Stimulated activated CD8-positive, alpha-beta memory T cell treated with anti-CD3 and anti-CD28 coated beads, Interleukin-2, amount 100 ng/mL, for 48 hours (primary cell): ENCODE data around the gene KCNJ5.
A peak's percentile ranks its signal among the peaks of the same experiment; 100 is the strongest.

Experiments used
- DNase-seq, 2 donors: peaks; one replicate each; pipeline ENCODE4 v3.0.0-alpha.2; 2020; ENCODE audit warnings: low read depth in 2 of 2

Gene KCNJ5

DNA sequence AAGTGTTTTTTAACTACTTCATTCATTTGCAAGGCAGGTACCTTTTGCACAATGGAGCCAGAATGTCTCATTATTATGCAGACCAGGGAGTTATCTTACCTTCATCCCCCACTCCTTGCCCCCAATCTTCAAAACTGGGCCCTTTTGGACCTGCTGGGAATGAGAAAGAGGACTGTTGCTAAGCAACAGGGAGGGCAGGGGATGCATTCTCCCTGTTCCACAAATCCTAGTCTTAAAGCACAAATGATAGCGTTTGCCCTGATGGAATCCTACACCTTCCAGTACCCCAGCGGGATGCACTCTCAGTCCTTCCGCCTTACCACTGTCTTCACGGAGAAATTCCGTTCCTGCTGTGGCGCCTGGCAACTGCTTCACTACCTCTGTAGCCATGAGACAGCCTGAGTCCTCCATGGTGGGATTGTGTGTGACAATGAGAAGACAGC is 20.0 kb upstream of the KCNJ5 start:
- no peak for DNase-seq

DNA sequence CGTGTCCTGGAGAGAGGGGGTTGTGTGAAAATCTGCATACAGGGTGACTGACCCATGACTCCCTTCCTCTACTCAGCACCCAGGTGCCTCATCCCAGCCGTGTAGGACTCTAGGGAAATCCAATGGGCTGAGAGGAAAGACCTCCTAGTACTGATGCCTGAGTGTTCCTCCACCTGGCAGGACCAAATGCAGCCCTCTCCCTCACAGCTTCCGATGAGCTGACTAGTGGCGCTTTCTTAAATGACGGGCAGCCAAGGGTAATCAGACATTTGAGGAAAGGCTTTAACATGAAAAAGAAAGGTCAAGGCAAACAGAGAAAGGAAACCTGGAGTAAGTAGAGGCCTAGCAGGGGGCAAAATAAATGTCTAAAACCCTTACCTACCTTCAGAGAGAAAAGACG is 19.1 kb upstream of the KCNJ5 start:
- DNase-seq, result no peak

DNA sequence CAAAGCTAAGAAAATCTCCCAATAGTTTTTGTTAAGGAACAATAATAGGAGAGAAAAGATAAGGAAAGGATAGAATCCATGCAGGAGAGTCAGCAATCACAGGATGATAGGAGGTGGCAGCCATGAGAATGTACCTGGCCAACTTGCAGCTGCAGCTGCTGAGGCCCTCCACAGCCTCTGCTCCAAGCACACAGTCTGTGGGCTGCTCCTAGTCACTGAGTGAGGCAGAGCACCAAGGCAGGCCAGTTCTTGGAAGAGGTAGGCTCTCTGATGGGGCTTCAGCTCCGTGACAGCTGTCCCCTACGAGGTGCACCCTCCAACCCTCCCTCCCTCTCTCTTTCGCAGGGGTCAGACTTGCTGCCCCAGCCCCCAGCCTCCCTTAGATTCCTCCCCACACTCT is 18.6 kb upstream of the KCNJ5 start:
- DNase-seq, result no peak

DNA sequence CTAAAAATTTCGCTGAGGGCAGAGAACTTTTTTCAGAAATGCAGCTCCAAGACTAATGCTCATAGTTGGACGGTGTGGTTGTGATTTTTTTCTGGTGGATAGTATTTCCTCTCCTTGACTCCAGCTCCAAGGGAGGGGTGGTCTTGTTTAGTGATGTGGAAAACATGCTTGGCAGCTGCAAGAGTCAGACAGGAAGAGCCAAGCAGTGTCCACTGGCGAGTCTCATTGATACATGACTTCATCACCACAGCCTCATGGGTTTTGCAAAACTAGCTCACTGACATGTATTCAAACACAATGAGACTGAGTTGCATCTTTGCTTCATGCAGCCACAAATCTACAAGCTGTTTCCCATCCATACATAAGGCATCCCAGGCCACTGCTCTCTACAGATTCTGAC is 16.7 kb upstream of the KCNJ5 start:
- no peak for DNase-seq

DNA sequence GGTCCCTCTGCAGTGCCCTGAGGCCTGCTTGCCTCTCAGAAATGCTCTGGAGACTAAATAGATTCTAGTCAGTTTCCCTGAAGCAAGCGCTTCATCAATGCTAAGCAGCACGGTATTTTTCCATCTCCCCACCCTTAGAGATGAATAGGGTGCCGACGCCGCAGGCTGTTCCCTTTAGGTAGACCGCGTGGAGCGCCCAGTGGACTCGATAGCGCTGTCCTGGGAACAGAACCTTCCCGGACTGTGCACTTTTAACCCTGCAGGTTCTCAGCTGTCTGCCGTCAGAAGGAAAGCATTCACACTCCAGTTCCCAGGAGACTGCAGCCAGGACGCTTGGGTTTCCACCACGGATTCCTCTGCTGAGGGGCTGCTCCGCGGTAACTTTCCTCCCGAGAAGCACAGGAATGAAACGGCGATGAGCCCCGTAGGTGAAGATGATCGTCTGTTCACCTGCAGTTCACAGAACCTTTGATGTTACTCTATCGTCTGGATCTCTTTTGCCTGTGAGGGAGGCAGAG is 15.0 kb upstream of the KCNJ5 start:
- no peak for DNase-seq

DNA sequence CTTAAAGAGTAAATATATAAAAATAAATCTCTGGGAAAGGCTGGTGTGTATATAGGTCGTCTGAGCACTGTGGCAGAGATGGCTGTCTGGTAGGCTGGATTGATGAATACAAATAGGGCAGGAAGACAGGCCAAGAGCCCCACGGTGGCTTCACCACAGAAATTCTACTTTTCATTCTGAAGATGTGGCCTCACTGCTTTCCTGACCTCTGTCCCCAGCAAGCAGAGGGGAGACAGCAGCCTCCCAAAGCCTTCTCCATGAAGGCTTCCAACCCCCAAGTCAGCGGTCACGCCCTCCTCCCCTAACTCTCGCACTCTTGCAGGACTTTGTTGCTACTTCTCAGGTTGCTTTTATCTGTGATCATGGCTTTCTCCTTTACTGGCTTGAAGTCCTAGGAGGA is 13.4 kb upstream of the KCNJ5 start:
- DNase-seq, result no peak

DNA sequence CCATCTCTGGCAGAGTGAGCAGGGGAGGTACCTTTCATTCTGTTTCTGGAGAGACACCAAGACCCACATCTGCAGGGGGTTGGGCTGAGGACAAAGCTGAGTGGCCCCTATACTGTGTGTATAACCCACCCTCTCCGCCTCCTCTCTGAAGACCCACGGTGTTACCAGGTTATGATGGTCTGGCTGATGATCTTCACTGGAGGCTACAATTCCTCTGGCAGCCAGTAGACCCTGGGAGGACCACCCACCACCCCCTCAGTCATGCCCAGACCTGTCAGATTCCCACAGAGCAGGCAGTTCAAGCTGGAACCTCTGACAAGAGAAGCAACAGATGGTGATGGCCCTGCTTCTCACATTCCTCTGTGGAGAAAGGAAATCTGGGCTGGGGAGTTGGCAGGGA is 12.7 kb upstream of the KCNJ5 start:
- no peak for DNase-seq

DNA sequence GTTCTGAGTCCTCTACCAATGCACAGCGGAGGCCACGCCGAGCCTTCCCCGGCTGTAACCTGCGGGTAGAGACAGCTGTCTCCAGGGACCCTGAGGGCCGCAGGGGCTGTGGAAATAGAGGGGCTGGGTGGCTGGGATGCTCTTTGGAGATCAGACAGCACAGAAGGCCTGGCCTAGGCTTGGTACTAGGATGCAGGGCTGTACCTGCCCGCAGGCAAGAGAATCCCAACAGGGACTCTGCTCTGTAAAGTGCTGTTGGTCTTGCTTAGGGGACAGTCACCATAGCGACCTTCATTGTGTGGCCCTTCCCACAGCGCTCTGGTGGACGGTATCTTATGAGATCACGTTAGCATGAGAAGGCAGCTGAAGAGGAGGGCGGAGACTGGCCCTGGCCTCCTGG is 11.3 kb upstream of the KCNJ5 start:
- no peak for DNase-seq

DNA sequence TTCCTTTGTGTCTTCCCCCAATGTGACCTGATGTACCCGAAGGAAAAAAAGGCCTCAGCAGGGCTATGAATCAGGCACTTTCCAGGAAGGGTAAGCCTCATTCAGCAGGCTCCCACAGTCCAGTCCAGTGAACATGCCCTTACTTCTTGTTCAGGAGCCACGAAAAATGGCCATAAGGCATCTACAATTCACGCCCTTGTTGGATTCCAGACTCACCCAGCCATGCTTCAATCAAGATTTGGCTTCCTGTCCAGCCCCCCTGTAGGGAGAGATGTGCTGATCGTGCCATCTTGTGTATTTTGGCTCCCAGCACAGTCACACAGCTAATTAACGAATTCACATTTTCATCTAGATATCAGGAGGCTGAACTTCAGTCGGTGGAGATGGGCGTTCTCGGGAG is 9.9 kb upstream of the KCNJ5 start:
- DNase-seq, result no peak

DNA sequence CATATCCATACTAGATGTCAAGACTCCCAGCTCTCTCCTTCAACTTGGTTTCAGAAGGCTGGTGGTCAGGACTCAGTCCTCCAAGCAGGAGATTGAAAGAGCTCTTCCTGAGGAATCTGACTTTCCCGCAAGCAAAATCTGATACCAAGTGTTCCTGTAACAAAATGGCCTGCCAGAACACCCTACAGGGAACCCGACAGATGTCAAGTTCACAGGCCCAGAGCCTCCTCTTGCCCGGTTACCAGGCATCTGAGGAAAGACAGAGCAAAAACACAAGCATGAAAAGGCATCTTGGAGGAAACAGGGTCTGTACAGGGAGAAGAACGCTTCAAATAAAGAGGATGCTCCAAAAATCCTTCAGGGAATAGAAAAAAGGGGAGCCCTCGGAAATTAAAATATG is 8.7 kb upstream of the KCNJ5 start:
- DNase-seq, result no peak

DNA sequence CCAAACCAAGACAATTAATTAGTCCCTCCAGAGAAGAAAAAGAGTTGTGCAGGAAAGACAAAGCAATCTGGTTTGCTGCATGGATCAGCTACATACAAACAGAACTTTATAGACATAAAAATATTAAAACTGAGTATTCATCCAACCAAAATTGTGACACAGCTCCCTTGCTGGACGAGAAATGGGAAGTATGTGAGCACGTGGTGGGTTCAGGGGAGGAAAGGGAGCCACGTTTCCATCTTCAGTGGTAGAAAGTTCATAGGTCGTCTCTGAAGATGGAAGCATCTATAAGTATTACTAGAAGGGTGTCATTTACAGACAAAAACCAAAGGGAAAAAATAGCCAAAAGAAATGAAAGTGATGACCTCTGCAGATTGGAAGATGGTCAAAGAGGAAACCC is 7.1 kb upstream of the KCNJ5 start:
- DNase-seq, result no peak

DNA sequence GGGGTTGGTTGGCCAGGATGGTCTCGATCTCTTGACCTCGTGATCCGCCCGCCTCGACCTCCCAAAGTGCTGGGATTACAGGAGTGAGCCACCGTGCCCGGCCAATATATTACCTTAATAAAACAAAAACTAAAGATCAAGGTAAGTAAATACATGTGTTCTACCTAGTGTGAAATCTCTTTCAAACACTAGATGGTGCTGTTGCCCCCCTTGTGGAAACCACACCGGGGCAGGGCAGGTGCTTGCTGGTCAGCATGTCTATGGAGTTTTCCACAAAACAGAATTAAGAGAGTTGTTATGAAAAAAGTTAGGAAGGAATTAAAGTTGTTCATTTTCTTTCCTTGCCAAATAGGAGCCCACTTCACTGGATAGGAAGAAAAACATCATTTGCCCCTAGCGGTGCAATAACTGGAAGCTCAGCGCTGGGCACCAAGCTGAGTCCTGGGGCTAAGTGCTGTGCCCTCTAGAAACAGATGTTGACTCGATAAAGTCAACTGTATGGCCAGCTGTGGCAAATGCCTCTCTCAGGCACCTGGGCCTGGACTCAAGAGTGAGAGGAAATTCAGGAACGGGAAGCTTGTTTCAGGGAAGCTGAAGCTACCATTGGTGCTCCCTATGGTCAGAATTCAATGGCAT is 6.3 kb upstream of the KCNJ5 start:
- peak in 1 of 2 donors; percentile 30 for DNase-seq

DNA sequence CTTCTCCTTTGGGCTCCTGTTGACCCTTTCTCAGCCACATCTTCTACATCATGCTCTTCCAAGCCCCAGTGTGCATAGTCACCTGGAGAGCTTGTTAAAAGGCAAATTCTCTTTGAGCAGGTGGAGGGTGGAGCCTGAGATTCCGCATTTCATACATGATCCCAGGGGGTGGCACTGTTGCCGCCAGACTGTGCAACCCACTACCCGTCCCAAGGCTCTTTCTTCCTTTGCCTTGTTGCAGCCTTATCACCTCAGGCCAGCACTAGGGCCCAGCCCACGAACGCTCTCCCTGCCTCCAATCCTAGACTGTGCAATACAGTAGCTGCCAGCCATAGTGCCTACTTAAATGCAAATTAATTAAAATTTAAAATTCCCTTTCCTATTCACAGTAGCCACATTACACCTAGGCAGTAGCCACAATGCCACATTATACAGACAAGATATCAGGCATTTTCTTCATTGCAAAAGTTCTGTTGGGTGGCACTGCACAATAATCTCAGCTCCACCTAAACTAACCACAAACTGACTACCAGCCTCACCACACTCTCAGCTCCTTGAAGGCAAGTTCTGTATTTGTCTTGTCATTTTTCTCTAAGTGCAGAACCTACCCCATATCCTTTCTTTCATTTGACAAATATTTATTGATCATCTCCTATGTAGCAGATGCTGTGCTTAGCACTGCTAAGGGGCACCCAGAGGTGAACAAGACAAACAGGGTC is 4.6 kb upstream of the KCNJ5 start:
- no peak for DNase-seq

DNA sequence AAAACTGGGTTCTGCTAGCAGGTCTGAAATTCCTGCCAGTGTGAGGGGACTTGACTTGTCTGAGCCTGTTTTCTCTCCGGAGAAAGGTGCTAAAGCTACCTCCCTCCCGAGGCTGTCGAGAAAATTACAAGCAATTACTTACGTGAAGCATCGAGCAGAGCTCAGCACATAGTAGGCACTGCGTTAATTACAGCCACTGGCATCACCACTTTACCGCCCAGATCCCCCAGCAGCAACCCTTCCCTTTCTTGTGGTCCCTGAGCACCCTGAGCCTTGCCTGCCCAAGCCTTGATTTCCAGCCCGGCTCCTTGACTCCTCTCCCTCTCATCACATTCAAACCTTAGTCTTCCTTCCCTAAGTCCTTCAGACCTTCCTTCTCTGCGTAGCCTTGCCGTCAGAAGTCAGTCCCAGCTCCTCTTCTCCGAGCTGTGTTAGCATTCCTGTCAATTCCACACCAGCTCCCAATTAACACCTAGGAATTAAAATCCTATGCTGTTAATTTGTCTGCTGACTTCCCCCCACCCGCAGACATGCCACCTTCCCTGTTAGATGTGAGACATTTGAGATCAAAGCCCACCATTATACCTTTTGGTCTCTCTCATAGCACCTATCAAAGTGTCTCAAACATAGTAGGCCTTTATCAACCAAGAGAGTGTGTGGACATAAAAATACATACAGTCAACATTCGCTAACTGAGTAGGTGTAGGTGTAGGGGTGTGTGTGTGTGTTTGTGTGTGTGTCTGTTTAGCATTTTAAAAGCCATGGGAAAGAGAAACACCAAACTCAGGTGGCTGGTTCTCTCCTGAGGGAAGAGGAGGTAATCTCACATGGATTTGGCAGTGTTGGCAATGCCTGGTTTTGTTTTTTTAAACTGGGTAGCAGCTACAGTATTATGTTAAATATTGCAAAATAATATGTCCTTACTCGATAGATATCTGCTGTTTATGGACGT is 2.8 kb upstream of the KCNJ5 start:
- DNase-seq, result no peak

DNA sequence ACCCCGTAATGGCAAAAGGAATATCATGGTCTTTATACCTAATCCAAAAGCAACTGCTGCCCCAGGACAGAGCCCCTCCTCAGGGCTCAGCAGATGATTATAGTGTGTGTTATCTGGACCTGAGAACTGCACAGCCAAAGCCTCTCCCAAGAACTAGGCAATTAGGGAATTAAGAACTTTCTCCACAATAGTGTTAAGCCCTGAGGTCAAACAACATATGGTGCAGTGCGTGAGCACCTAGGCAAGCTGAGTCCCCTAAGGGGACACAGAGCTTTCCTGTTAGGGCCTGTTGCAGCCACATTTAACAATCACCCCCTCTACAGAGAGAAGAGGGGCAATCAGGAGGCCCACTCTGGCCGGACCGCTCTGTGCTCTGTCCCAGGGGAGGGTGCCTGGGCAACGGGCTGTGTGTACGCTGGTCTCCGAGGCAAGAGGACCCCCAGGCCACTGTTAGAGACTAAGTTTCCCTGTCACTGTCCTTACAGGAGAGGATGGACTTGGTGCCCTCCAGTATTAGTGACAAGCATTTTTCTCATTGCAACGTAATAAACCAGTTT is 1.4 kb upstream of the KCNJ5 start:
- no peak for DNase-seq

DNA sequence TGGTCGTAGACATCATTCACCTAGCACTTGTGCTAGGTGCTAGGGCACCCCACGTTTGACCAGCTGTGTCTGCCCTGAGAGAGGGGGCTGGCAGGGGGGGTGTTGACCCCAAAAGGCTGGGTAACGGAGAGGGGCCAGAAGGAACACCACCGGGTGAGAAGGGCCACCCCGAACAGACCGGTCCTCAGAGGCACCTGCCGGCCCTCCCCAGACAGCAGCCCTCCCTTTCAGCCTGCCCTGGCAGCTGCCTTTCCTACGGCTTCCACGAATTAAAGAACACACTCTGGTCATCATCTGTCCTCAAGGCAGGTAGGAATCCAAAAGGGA is 977 bp upstream of the KCNJ5 start:
- no peak for DNase-seq

DNA sequence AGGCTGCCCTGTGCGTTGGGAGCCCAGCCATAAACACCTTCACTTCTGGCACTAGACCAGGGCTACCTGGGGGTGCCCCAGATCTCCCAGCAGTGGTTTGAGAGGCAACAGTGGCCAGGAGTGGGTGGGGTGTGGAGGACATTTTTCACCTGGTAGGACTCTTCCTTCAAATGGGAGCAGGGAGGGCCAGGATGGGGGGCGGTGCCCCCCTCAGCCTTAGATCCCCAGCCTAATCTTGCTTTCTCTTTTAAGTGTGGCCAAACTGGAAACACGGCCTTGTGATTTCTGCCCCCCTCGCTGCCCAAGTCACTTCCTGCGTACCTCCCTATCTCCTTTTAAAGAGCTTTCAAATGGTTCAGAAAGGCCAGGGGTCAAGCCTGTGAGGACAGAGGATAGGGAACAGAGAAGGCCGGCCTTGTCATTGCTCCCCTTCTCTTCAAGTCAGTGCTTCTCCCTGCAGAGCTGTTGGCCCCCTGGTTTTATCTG is 800 bp downstream of the KCNJ5 start:
- no peak for DNase-seq

DNA sequence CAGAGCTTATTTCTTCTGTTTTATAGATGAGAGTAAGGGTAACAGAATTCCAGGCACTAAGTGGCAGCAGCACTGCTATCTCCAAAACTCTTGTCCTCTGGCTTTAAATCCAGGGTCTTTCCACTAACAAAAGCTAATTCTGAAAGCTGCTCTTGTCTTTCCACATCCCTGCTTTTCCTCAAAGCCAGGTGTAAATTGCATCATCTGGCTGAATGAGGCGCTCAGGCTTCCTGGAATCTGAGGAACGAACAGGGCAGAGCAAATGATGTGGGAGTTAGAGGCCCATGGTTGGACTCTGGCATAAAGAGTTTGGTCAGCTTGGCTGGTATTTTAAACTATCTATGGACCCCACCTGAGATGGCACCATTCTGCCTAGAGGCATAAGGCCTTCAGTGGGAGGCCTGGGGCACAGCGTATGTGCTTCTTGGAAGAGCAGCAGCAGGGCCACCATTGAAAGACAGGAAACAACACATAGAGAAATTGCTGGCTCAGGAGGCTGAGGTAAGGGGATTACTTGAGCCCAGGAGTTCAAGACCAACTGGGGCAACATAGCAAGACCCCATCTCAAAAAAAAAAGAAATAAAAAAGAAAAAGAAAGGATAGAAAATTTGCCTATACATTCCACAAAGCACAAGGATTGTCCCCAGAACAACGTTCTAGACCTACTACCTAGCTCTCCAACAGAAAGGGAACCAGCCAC is 1.9 kb downstream of the KCNJ5 start:
- no peak for DNase-seq

DNA sequence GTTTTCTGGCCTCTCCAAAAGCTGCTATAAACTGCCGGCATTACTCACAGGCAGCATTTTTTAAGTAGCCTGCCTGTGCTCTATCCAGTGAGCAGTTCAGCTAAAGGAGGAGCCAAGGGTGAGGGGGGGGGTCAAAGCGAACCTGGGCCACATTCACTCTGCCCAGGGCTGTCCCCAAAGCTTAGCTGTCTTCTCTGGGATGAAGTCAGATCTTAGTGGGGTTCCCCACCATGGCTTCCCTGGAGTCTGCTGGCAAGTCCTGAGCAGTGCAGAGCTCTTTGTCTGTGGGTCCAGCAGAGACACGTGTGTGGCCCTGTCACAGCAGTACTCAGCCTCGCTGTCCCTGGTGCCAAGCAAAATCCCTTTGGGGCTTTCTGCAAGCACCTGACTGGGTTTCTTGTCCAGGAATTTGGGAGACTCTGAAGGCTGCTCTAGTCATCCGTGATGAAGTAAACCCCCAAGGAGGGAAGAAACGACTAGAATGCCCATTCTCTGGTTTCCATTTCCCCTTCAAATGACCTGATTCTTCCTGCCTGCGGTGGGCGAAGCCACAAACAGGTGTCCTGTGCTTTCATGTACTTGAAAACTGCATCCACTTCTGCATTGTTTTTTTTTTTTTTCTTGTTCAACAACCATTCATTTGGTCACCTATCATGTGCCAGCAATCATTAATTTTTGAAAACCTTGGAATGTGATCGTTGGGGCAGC is 2.6 kb downstream of the KCNJ5 start:
- DNase-seq, result no peak

DNA sequence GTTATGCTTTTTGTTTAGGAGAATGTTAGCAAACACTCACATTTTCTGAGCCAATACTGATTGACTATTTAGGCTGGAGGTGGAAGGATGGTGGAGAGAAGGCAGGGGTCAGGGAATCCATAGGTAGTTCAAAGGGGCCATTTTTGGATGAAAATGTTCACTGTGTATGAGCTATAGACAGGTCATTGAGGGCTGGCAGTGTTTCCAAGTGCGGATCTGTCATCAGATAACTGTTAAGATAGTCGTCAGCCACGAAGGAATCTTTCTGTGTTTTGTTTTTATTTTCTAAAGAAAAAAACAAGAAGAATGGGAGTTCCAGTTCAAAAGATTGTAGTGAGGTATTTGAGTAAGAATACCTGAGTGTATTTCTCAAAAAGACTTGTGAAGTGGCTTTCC is 3.1 kb downstream of the KCNJ5 start:
- DNase-seq, result no peak

DNA sequence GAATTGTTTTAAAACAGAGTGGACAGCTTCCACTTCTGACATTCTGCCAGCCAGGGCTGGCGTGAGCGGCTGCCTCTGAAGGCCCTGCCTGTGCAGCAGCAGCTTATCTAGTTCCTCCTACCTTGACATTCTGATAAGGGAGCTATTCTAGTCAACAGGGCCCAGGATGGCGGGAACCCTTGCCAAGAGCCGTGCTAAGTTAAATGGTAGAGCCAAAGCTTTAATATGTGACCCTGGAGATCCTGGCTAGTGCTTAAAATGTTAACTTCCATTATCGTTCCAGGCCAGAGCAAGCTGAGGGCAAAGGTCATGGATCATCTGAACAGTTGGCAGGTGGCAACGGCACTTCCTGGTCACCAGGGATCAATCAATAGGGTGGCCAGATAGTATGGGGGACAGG is 3.5 kb downstream of the KCNJ5 start:
- no peak for DNase-seq
